Neural progenitor cell (in vitro differentiated cells): Measurements from ENCODE around the gene PRR16.

Experiments
- CTCF ChIP-seq: fragments of 200-600 bp; sonication (generic); IDR thresholded peaks from 2 replicates; pipeline ENCODE4 v1.5.1; 2017; ENCODE audit warnings: antibody characterized with exemption, mild to moderate bottlenecking
- EZH2 ChIP-seq: fragments of 200-600 bp; sonication (generic); IDR thresholded peaks from 2 replicates; pipeline ENCODE4 v1.6.1; 2017; ENCODE audit warnings: antibody characterized with exemption, mild to moderate bottlenecking, moderate library complexity

DNA sequence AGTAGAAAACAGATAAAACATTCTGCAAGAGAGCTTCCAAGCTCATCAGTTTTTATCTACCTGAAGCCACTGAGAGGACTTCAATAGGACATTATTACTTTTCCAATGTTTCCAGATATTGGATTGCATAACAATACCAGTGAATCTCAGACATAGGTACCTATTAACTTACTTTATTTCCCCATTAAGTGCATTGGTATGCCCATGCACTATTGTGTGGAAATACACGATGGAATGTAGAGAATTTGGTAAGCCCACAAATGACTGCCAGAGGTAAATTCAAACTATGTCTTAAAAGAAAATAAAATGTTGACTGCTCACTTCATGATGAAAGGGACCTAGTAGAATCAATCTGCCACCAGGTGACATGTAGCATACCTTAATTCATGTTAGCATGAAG is 48.1 kb upstream of the PRR16 start:
- TF ChIP-seq EZH2 (no peak), CTCF (no peak)
